Measurements from ENCODE around the gene AKIP1.

- TF ChIP-seq CTCF (IDR thresholded peaks at IDR 0.05) (no peak), EZH2 (IDR thresholded peaks at IDR 0.05) (no peak)
Measured at GRCh38 chr11:8932564-8933180, 21.7 kb downstream of the AKIP1 start, which contains the start of gene C11orf16.
